ENCODE measurements around the gene MEG3.

- no peak for TF ChIP-seq POLR2A (IDR thresholded peaks at IDR 0.05)
- TF ChIP-seq CTCF (IDR thresholded peaks at IDR 0.05) = no peak
These were observed 72.5 kb downstream of the MEG3 start for GRCh38 chr14:100898465-100898864.

Measured in thyroid gland (tissue), 4 donors.